ENCODE results near the gene SORCS1.

Gene SORCS1

GRCh38 chr10:107163881-107164861, at the start of gene SORCS1:
Gene SORCS1, minus strand, starts transcription at chr10:107164706.
- DNase-seq: no peak

DNA sequence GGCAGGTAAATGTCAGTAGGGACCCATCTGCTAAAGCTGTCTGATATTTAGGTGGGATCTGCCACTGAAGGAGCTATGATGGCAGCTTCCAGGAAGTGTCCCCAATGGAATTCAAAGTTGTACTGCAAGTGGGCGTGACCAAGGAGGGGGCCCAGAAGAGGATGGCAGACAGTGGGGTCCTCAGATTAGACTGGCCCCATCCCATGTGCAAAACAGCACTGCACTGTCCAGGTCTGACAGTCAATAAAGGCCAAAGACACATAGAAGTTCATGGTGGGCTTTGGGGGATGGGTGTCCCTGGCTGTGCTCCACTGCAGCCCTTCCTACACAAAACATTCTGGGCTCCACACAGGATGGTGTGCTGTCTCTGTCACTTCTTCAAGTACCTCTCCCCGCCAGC, 49.8 kb upstream of the SORCS1 start:
- no peak for DNase-seq

GRCh38 chr10:107213861-107214260, 49.4 kb upstream of the SORCS1 start:
- DNase-seq: no peak

DNA sequence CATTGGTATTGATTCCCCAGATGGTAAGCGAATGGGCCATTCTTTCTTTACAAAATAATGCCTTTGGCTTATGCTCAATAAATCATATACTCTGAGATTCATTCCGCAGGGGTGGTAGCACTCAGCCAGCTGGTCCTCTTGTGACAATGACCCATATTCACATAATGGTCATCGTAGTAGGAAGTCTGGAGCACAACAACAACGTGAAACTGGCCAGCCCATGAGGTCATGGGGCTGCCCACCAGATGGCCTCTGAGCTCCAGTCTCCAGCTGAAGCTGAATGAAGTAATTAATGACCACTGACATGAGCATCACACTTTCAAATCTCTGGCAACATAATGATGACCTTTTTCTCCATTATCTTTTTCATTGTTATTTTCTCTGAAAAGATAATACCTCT, 42.3 kb upstream of the SORCS1 start:
- no peak for DNase-seq

DNA sequence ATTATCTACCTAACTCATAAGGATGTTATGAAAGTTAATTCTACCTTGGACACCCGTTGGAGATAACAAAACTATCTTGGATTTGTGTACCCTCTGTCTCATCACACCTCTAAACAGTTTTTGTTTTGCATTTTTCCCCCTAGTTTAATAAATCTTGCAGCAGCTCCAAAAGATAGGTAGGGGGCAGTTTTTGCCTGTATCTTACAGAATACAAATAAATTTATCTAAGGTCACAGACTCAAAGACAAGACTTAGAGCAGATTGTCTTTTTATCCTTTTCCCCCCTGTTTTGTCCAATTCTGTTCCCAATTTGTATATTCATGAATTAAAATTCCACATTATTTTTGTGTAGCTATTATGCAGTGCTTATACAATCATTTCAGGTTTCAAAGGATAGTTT, 5.0 kb upstream of the SORCS1 start:
- DNase-seq: no peak

GRCh38 chr10:107168738-107169137, 4.2 kb upstream of the SORCS1 start:
- no peak for DNase-seq

DNA sequence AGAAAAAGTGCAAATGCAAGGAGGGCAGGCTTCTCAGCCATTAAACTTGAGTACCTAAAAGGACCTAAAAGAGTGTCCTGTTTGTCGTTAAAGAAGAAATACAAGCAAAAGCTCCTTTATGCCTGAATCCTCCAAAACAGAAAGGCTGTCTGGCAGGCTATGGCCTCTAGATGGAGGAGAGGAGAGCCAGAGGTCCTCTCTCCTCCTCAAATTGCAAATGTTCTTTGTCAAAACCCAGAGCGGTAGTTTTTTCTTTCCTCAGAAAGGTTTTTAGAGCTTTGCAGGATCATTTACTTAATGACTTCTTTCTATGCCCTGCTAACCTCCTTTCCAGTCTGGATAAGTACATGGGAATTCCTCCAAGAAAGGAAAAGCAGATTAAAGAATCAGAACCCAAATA, 1.9 kb upstream of the SORCS1 start:
- DNase-seq: no peak

GRCh38 chr10:107164992-107165391, 486 bp upstream of the SORCS1 start:
- no peak for DNase-seq

- no peak for DNase-seq
Observed at GRCh38 chr10:107163076-107163855, 1.2 kb downstream of the SORCS1 start.

DNA sequence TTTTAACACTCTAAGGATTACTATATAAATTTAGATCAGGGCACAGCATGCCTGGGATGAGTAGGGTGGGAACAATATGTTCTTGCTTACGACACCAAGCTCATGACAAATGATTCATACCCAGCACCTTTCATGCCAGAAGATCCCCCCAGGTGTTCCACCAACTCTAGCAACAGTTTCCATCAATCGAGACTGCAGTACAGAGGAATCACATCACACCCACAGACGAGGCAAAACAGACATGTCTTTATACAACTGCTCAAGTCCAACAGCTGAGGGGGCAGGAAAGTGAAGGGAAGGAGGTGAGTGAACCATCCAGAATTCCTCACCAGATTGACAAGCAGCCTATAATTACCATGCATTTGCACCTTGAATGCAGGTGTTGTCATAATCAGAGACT, 3.6 kb downstream of the SORCS1 start:
- no peak for DNase-seq

DNA sequence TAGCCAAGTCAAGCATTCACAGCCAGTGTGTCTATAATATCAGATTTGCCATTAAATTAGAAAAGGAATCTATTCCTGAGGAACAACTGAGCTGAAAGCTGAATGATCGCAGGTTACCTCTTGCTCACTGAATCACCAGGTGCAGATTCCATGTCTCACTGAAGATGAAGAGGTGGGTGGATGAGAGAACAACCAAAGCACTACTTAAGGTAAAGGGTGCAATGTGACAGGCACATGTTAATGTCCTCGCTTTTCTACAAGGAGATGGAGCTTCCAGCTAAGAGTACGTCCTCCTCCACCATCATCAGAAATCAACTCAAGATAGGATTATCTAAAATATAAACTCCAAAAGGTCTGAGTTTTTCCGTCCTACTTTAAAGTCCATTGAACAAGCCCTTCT, 4.6 kb downstream of the SORCS1 start:
- DNase-seq: no peak

- DNase-seq: no peak
Observed at GRCh38 chr10:107157071-107157470, 7.4 kb downstream of the SORCS1 start.

GRCh38 chr10:107152087-107152486, 12.4 kb downstream of the SORCS1 start:
- DNase-seq: no peak

DNA sequence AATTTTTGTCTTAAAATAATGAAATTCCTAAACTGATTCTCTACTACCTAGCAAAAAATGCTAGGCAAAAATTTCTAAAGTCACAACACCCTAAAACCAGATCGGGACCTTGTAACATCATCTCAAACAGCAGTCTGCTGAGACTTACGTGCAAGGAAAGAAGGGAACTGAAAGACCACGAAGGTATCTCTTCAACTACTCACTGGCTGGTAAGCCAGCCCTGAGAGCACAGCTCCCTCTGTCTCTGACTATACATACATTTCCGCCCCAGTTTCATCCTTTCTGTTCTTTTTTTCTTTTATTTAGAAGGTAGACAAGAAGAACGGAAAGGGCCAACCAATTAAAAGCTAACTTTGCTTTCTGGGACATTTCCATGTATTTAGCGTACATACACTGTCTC, 15.6 kb downstream of the SORCS1 start:
- no peak for DNase-seq

DNA sequence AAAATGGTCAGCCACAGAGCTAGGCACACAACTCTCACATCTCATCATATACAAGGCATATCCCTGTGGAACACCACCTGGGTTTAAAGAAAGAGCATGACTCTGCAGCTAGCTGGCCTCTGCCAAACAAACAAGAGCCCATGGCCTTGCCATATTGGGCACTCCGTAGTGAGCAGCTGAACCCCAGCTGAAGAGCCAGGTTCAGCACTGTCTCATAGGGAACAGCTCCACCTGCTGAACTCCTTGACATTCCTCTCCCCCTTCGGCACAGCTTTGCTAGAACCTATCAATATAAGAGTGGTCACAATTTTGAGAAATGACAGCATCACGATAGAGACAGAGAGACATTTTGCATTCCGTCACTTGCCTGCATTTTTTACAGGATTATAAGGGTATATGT, 20.0 kb downstream of the SORCS1 start:
- DNase-seq: no peak

GRCh38 chr10:107141524-107142061, 22.9 kb downstream of the SORCS1 start:
- DNase-seq: no peak

GRCh38 chr10:107139237-107139636, 25.3 kb downstream of the SORCS1 start:
- DNase-seq: no peak

GRCh38 chr10:107133656-107134055, 30.9 kb downstream of the SORCS1 start:
- DNase-seq: no peak

- no peak for DNase-seq
Observed at GRCh38 chr10:107129000-107129399, 35.5 kb downstream of the SORCS1 start.

GRCh38 chr10:107126512-107127065, 37.9 kb downstream of the SORCS1 start:
- DNase-seq: no peak

DNA sequence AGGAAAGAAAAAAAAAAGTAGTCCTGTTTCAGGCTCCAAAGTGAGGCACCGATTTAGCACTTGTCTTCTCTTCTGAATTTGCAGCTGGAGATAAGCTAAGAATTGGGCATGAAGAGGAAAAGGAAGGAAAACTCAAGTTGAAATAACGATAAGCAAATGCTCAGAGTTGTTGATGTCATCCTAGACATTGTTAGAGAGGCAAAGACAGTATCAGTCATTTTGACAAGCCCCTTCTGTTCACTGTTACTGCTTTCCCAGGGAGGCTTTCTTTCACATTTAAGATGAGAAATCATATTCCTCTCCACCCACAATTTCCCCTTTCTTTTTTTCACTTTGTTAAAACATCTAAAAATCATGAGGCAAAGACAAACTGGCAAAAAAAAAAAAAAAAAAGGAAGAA, 41.8 kb downstream of the SORCS1 start:
- DNase-seq: no peak

DNA sequence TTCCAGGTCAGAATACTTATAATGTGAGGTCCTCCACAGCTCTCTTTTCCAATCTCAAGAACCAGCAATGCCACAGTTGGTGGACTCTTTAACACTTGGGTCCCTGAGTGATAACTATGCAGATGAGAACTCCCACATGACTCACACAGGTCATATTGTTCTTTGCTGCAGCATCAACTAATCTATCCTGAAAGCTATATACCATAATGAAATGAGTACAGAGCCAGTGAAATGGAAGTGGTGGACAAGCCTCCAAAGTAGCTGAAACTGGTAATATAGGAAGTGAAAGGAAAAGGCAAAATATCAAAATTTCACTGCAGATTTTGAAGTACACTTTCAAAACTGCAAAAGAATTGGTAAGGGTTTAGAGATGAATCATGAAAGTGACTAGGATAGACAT, 45.6 kb downstream of the SORCS1 start:
- DNase-seq: no peak

- no peak for DNase-seq
Observed at GRCh38 chr10:107104026-107104652, 60.4 kb downstream of the SORCS1 start.

Data from activated CD4-positive, alpha-beta T cell treated with anti-CD3 and anti-CD28 coated beads, Interleukin-2, amount 50 U/mL, for 48 hours (primary cell).